ENCODE results near the gene ADGRB2. TPM values are rescaled to one million over a fixed set of nuclear protein-coding genes. Genes with fewer than 3 reads are reported as not detected.

The ADGRB2 gene
- total RNA-seq, 1 experiment from 2014 or later, result 34.8 TPM

DNA sequence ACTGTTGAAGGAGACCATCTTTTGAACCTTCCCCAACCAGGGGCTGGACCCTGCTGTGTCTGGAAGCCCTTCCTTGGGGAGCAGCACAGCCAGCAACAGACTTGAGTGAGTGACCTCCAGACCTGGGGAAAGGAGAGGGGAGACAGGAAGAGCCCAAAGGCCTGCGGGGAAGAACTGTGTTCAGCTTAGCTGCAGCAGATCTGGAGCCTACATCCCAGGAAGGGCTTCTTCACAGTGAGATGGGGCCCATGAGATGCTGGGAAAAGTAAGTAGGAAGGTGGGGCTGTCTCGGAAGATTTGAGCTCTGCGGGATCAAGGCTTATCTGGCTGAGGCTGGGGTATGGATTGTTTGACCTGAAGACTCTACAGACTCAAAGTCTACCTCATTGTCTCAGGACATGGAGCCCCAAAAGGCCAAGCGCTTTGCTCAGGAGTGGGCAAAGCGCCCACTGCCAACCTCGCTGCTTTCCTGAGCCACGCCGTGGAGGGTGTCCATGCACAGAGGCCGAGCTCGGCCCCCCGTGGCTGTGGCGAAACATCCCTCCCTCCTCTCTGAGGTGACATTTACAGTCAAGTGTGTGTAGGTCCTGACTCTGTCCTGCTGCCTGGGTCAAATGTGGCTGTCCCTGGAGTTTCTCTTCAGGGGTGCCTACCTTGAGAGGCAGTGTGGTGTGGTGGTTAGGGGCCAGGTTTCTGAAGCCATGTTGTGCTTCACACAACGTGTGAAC is 27.2 kb upstream of the ADGRB2 start:
- in situ Hi-C loops (cut with HindIII; ENCODE audit: low pct_unique_long_range_greater_than_20kb, low sequenced_read_pairs), result no loop called here
- TF ChIP-seq, protein P1, sequence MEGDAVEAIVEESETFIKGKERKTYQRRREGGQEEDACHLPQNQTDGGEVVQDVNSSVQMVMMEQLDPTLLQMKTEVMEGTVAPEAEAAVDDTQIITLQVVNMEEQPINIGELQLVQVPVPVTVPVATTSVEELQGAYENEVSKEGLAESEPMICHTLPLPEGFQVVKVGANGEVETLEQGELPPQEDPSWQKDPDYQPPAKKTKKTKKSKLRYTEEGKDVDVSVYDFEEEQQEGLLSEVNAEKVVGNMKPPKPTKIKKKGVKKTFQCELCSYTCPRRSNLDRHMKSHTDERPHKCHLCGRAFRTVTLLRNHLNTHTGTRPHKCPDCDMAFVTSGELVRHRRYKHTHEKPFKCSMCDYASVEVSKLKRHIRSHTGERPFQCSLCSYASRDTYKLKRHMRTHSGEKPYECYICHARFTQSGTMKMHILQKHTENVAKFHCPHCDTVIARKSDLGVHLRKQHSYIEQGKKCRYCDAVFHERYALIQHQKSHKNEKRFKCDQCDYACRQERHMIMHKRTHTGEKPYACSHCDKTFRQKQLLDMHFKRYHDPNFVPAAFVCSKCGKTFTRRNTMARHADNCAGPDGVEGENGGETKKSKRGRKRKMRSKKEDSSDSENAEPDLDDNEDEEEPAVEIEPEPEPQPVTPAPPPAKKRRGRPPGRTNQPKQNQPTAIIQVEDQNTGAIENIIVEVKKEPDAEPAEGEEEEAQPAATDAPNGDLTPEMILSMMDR (IDR thresholded peaks at IDR 0.05), result no peak
- TF ChIP-seq POLR2AphosphoS5 (IDR thresholded peaks at IDR 0.05; ENCODE audit: low read depth, low read length) (no peak), SIN3A (IDR thresholded peaks at IDR 0.05; ENCODE audit: borderline replicate concordance, insufficient read depth, low read depth, low read length) (no peak), TCF7L2 (IDR thresholded peaks at IDR 0.05; ENCODE audit: low read depth, low read length) (no peak)
- TF ChIP-seq, protein P2, sequence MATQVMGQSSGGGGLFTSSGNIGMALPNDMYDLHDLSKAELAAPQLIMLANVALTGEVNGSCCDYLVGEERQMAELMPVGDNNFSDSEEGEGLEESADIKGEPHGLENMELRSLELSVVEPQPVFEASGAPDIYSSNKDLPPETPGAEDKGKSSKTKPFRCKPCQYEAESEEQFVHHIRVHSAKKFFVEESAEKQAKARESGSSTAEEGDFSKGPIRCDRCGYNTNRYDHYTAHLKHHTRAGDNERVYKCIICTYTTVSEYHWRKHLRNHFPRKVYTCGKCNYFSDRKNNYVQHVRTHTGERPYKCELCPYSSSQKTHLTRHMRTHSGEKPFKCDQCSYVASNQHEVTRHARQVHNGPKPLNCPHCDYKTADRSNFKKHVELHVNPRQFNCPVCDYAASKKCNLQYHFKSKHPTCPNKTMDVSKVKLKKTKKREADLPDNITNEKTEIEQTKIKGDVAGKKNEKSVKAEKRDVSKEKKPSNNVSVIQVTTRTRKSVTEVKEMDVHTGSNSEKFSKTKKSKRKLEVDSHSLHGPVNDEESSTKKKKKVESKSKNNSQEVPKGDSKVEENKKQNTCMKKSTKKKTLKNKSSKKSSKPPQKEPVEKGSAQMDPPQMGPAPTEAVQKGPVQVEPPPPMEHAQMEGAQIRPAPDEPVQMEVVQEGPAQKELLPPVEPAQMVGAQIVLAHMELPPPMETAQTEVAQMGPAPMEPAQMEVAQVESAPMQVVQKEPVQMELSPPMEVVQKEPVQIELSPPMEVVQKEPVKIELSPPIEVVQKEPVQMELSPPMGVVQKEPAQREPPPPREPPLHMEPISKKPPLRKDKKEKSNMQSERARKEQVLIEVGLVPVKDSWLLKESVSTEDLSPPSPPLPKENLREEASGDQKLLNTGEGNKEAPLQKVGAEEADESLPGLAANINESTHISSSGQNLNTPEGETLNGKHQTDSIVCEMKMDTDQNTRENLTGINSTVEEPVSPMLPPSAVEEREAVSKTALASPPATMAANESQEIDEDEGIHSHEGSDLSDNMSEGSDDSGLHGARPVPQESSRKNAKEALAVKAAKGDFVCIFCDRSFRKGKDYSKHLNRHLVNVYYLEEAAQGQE (IDR thresholded peaks at IDR 0.05; ENCODE audit: insufficient read depth in 1 of 2, low read depth in 2 of 2, low read length in 1 of 2), result no peak
- Histone ChIP-seq H3K27me3 (ENCODE audit: control insufficient read depth, insufficient read depth, low read length) (no peaks in the 10 kb centered on the region), H3K36me3 (ENCODE audit: control insufficient read depth, insufficient read depth, low read length) (no peaks in the 10 kb centered on the region), H3K27ac (ENCODE audit: low read length) (no peak overlapping the region), H3K4me1 (ENCODE audit: control insufficient read depth, insufficient read depth, low read length) (0 out of 2 replicates have a peak, but pooled peaks cover 12% of the 10 kb centered on the region), H3K4me3 (ENCODE audit: low read depth in 2 of 2, low read length in 2 of 2) (no peak overlapping the region), H3K9me3 (ENCODE audit: control insufficient read depth, insufficient read depth, low read depth, low read length) (no peaks in the 10 kb centered on the region)
- POLR2A ChIA-PET, result interaction anchor here (0.6 kb wide), 1 partner anchor 146 kb away, joined by 11 read pairs; the partner anchor contains the start of gene PEF1
- BruUV-seq (replicated peaks), result no TSS peak
- intact Hi-C loops (cut with micrococcal nuclease; ENCODE audit: unreplicated experiment), result no loop called here
- no peak for ATAC-seq
- CTCF ChIA-PET, result interaction anchor here (1.6 kb wide), 2 partner anchors 173 kb away, joined by 4 to 6 read pairs; no protein-coding TSS in a partner anchor
- DNase-seq (ENCODE audit: low read depth, low spot score), result no peak

DNA sequence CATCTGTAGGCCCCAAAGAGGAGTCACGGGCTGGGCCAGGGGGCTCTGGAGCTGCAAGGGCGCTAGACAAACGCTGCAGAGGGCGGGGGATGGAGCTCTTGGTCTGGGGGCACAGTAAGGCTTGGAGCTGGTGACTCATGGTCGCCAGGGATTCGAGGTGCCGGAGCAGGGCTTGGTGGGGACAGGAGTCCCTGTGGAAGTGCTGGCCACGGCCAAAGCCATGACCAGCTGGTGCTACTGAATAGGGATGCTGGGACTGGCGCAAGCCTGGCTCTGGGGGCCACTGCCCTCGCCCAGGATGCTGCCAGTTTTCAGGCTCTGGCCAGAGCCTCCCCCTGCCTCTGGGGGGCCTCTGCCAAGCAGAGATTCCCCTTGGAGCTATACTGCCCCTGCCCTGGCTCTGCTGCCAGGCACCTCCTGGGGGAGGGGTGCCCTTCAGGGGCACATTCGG is 26.5 kb upstream of the ADGRB2 start:
- Histone ChIP-seq H3K4me3 (ENCODE audit: low read depth in 2 of 2, low read length in 2 of 2) (no peak overlapping the region), H3K4me1 (ENCODE audit: control insufficient read depth, insufficient read depth, low read length) (0 out of 2 replicates have a peak, but pooled peaks cover 12% of the 10 kb centered on the region), H3K27me3 (ENCODE audit: control insufficient read depth, insufficient read depth, low read length) (no peaks in the 10 kb centered on the region), H3K27ac (ENCODE audit: low read length) (no peak overlapping the region), H3K36me3 (ENCODE audit: control insufficient read depth, insufficient read depth, low read length) (no peaks in the 10 kb centered on the region), H3K9me3 (ENCODE audit: control insufficient read depth, insufficient read depth, low read depth, low read length) (no peaks in the 10 kb centered on the region)
- TF ChIP-seq, protein P1 (IDR thresholded peaks at IDR 0.05), result no peak
- no peak for TF ChIP-seq POLR2AphosphoS5 (IDR thresholded peaks at IDR 0.05; ENCODE audit: low read depth, low read length)
- no peak for TF ChIP-seq SIN3A (IDR thresholded peaks at IDR 0.05; ENCODE audit: borderline replicate concordance, insufficient read depth, low read depth, low read length)
- TF ChIP-seq, protein P2 (IDR thresholded peaks at IDR 0.05; ENCODE audit: insufficient read depth in 1 of 2, low read depth in 2 of 2, low read length in 1 of 2), result no peak
- no peak for TF ChIP-seq TCF7L2 (IDR thresholded peaks at IDR 0.05; ENCODE audit: low read depth, low read length)
- POLR2A ChIA-PET, result interaction anchor here (0.5 to 0.6 kb wide), 2 partner anchors 146 to 191 kb away, joined by 3 to 11 read pairs; partner anchors contain the start of gene PEF1
- no peak for DNase-seq (ENCODE audit: low read depth, low spot score)
- BruUV-seq (replicated peaks), result no TSS peak
- intact Hi-C loops (cut with micrococcal nuclease; ENCODE audit: unreplicated experiment), result no loop called here
- CTCF ChIA-PET, result interaction anchor here (0.8 to 1.6 kb wide), 2 partner anchors 127 to 173 kb away, joined by 6 to 9 read pairs; no protein-coding TSS in a partner anchor
- ATAC-seq, result no peak
- in situ Hi-C loops (cut with HindIII; ENCODE audit: low pct_unique_long_range_greater_than_20kb, low sequenced_read_pairs), result no loop called here
